Endodermal cell (in vitro differentiated cells): ENCODE data around the gene PTPRK. TPM values are rescaled to one million over a fixed set of nuclear protein-coding genes. Genes with fewer than 3 reads are reported as not detected.

ENCODE experiments used
- DNase-seq: peaks from one replicate; pipeline ENCODE4 v3.0.0-alpha.2; 2017
- H3K27ac ChIP-seq: 2 replicates; pipeline ENCODE4 v1.5.1; 2013; ENCODE audit warnings: mild to moderate bottlenecking, low read depth, low read length, moderate library complexity
- H3K27me3 ChIP-seq: 2 replicates; pipeline ENCODE4 v1.6.1; 2013; ENCODE audit warnings: mild to moderate bottlenecking, low read length, moderate library complexity; ENCODE audit not compliant: insufficient read depth, control insufficient read depth, poor library complexity, severe bottlenecking
- H3K36me3 ChIP-seq: 2 replicates; pipeline ENCODE4 v1.7.0; 2013; ENCODE audit warnings: mild to moderate bottlenecking, low read length, moderate library complexity; ENCODE audit not compliant: control insufficient read depth, insufficient read depth
- H3K4me1 ChIP-seq: one replicate; pipeline ENCODE4 v1.7.0; 2013; ENCODE audit warnings: low read length; ENCODE audit not compliant: control insufficient read depth, insufficient read depth
- H3K4me3 ChIP-seq: 2 replicates; pipeline ENCODE4 v1.5.1; 2013; ENCODE audit warnings: mild to moderate bottlenecking, low read length, moderate library complexity
- H3K9ac ChIP-seq: 2 replicates; pipeline ENCODE4 v1.6.1; 2013; ENCODE audit warnings: mild to moderate bottlenecking, low read length, moderate library complexity; ENCODE audit not compliant: poor library complexity, severe bottlenecking; ENCODE audit errors: extremely low read depth
- H3K9me3 ChIP-seq: 2 replicates; pipeline ENCODE4 v1.6.1; 2013; ENCODE audit warnings: mild to moderate bottlenecking, low read length, moderate library complexity; ENCODE audit not compliant: control insufficient read depth
- H3K27ac Mint-ChIP-seq: 2 replicates; pipeline ENCODE4 v1.8.0; 2020; ENCODE audit warnings: mixed read lengths
- H3K27me3 Mint-ChIP-seq: 2 replicates; pipeline ENCODE4 v1.8.0; 2021; ENCODE audit warnings: mild to moderate bottlenecking, mixed read lengths; ENCODE audit not compliant: insufficient read depth
- H3K36me3 Mint-ChIP-seq: 2 replicates; pipeline ENCODE4 v1.8.0; 2020; ENCODE audit warnings: low read depth, mixed read lengths
- H3K4me1 Mint-ChIP-seq: 2 replicates; pipeline ENCODE4 v1.8.0; 2020; ENCODE audit warnings: mixed read lengths
- H3K4me3 Mint-ChIP-seq: 2 replicates; pipeline ENCODE4 v1.8.0; 2020; ENCODE audit warnings: mild to moderate bottlenecking, moderate library complexity, mixed read lengths
- H3K9me3 Mint-ChIP-seq: 2 replicates; pipeline ENCODE4 v1.8.0; 2020; ENCODE audit warnings: mild to moderate bottlenecking, mixed read lengths
- CTCF ChIP-seq: fragments of 200-600 bp; sonication (generic); conservative IDR thresholded peaks from 2 replicates; pipeline ENCODE4 v1.5.0; 2021; ENCODE audit warnings: antibody characterized with exemption, mild to moderate bottlenecking
- WGBS, 2 experiments: methylation state at CpG; one replicate each; pipeline versions ENCODE4 v1.1.5 to v1.1.7; 2013; ENCODE audit warnings: missing lambda C conversion rate in 2 of 2, mixed read lengths in 1 of 2; ENCODE audit not compliant: insufficient coverage in 1 of 2, insufficient read length in 1 of 2; 5-methylcytosine and 5-hydroxymethylcytosine counted together
- total RNA-seq, 2 donors: library from RNA; stranded (reverse); fragmentation: NEBNext Ultra II Directional in 1 of 2; extraction: Animal tissue kit (Norgen Biotek cat#: 25700) in 1 of 2; gene quantifications; 2 replicates in 1 of 2; 3 replicates in 1 of 2; pipeline ENCODE4 v1.2.1, GENCODE V29; 2021

Gene PTPRK
- total RNA-seq, 2 donors from 2014 or later = 46.4 to 57.6 TPM

- Histone ChIP-seq H3K36me3 (no peaks in the 10 kb centered on the region), H3K4me1 (no peaks in the 10 kb centered on the region), H3K9ac (no peak overlapping the region), H3K27ac (no peak overlapping the region), H3K9me3 (no peaks in the 10 kb centered on the region), H3K27me3 (no peaks in the 10 kb centered on the region), H3K4me3 (no peak overlapping the region)
- WGBS, 2 experiments = 100% methylated on average over 1 of the region's 1 CpG; no CpG with 5 or more reads in 1 of the 2 experiments
- DNase-seq = no peak
- Mint-ChIP-seq H3K27ac (no peak overlapping the region), H3K4me3 (no peak overlapping the region), H3K9me3 (peaks cover 10% of the 10 kb centered on the region), H3K36me3 (peaks cover 11% of the 10 kb centered on the region), H3K27me3 (no peaks in the 10 kb centered on the region), H3K4me1 (no peaks in the 10 kb centered on the region)
- TF ChIP-seq CTCF = no peak
These were observed 97.5 kb downstream of the PTPRK start for GRCh38 chr6:128422871-128423270.

- H3K36me3 Mint-ChIP-seq = peaks cover 11% of the 10 kb centered on the region
These were observed 98.2 kb downstream of the PTPRK start for GRCh38 chr6:128422200-128422599.

GRCh38 chr6:128421788-128422187 lies 98.6 kb downstream of the PTPRK start:
- no peaks in the 10 kb centered on the region for H3K27me3 Mint-ChIP-seq
- H3K9me3 ChIP-seq = no peaks in the 10 kb centered on the region
- H3K36me3 Mint-ChIP-seq = peaks cover 13% of the 10 kb centered on the region
- no peak overlapping the region for H3K4me3 ChIP-seq
- no peak overlapping the region for H3K27ac Mint-ChIP-seq
- no peak for TF ChIP-seq CTCF
- WGBS, 2 experiments = 92% methylated on average over 2 of the region's 3 CpGs; no CpG with 5 or more reads in 1 of the 2 experiments
- H3K4me1 ChIP-seq = no peaks in the 10 kb centered on the region
- H3K9ac ChIP-seq = no peak overlapping the region
- H3K36me3 ChIP-seq = no peaks in the 10 kb centered on the region
- no peak overlapping the region for H3K27ac ChIP-seq
- H3K4me1 Mint-ChIP-seq = no peaks in the 10 kb centered on the region
- H3K27me3 ChIP-seq = no peaks in the 10 kb centered on the region
- no peak for DNase-seq
- H3K4me3 Mint-ChIP-seq = no peak overlapping the region
- H3K9me3 Mint-ChIP-seq = peaks cover 10% of the 10 kb centered on the region

More at GRCh38 chr6:128422200-128422599, 98.2 kb downstream of the PTPRK start:
- H3K4me1 ChIP-seq = no peaks in the 10 kb centered on the region
- H3K27ac ChIP-seq = no peak overlapping the region
- Mint-ChIP-seq H3K4me3 (no peak overlapping the region), H3K4me1 (no peaks in the 10 kb centered on the region), H3K27me3 (no peaks in the 10 kb centered on the region), H3K9me3 (peaks cover 10% of the 10 kb centered on the region), H3K27ac (no peak overlapping the region)
- DNase-seq = no peak
- H3K9me3 ChIP-seq = no peaks in the 10 kb centered on the region
- H3K36me3 ChIP-seq = no peaks in the 10 kb centered on the region
- no peak overlapping the region for H3K4me3 ChIP-seq
- no peak for TF ChIP-seq CTCF
- H3K27me3 ChIP-seq = no peaks in the 10 kb centered on the region
- no peak overlapping the region for H3K9ac ChIP-seq
